Liver (tissue), 9 donors: ENCODE results near the gene UCN2. TPM values are rescaled to one million over a fixed set of nuclear protein-coding genes. Genes with fewer than 3 reads are reported as not detected.

Experiments used
- DNase-seq: peaks from one replicate; pipeline ENCODE4 v3.0.0-alpha.2; 2017; ENCODE audit warnings: low spot score
- H3K27ac ChIP-seq, 2 donors: one replicate each; pipeline ENCODE4 v1.7.0; 2013; ENCODE audit warnings: inconsistent platforms in 2 of 2, low read length in 2 of 2, control low read depth in 1 of 2, low read depth in 1 of 2, mild to moderate bottlenecking in 1 of 2
- H3K27me3 ChIP-seq, 4 donors: one replicate each; pipeline versions ENCODE4 v1.6.1 to v1.7.0; 2013; ENCODE audit warnings: low read length in 3 of 4, inconsistent platforms in 1 of 4, mild to moderate bottlenecking in 1 of 4, moderate library complexity in 1 of 4; ENCODE audit not compliant: control insufficient read depth in 4 of 4, insufficient read depth in 4 of 4
- H3K36me3 ChIP-seq, 4 donors: one replicate each; pipeline versions ENCODE4 v1.6.1 to v1.7.0; 2013; ENCODE audit warnings: low read length in 3 of 4, mild to moderate bottlenecking in 3 of 4, low read depth in 1 of 4, moderate library complexity in 1 of 4; ENCODE audit not compliant: control insufficient read depth in 4 of 4, insufficient read depth in 3 of 4
- H3K4me1 ChIP-seq, 4 donors: one replicate each; pipeline versions ENCODE4 v1.6.1 to v1.7.0; 2013; ENCODE audit warnings: low read length in 3 of 4, mild to moderate bottlenecking in 3 of 4, moderate library complexity in 1 of 4; ENCODE audit not compliant: control insufficient read depth in 4 of 4, insufficient read depth in 4 of 4
- H3K4me3 ChIP-seq, 3 donors: one replicate each; pipeline versions ENCODE4 v1.6.1 to v1.7.0; 2013; ENCODE audit warnings: low read length in 3 of 3, control low read depth in 1 of 3, low read depth in 1 of 3, mild to moderate bottlenecking in 1 of 3
- H3K9ac ChIP-seq, 2 donors: one replicate each; pipeline ENCODE4 v1.7.0; 2013; ENCODE audit warnings: low read length in 2 of 2, mild to moderate bottlenecking in 2 of 2, moderate library complexity in 2 of 2, control low read depth in 1 of 2, low read depth in 1 of 2
- H3K9me3 ChIP-seq, 4 donors: one replicate each; pipeline versions ENCODE4 v1.6.1 to v1.7.0; 2013; ENCODE audit warnings: low read length in 3 of 4; ENCODE audit not compliant: control insufficient read depth in 4 of 4
- EGR1 ChIP-seq, 2 donors: IDR thresholded peaks; 2 replicates each; pipeline ENCODE4 v1.6.1; 2016 to 2018; ENCODE audit warnings: antibody characterized with exemption in 2 of 2, low read depth in 2 of 2
- FOXA1 ChIP-seq: IDR thresholded peaks from 2 replicates; pipeline ENCODE4 v1.6.1; 2016; ENCODE audit warnings: antibody characterized with exemption
- FOXA2 ChIP-seq: IDR thresholded peaks from 2 replicates; pipeline ENCODE4 v1.6.1; 2016; ENCODE audit warnings: antibody characterized with exemption
- GABPA ChIP-seq, 2 donors: IDR thresholded peaks in 1 of 2; conservative IDR thresholded peaks in 1 of 2; 2 replicates each; pipeline ENCODE4 v1.6.1; 2016; ENCODE audit warnings: antibody characterized with exemption in 2 of 2, mild to moderate bottlenecking in 1 of 2, moderate library complexity in 1 of 2
- HNF4A ChIP-seq, 2 donors: conservative IDR thresholded peaks; 2 replicates each; pipeline ENCODE4 v1.6.1; 2016; ENCODE audit warnings: antibody characterized with exemption in 2 of 2, mild to moderate bottlenecking in 2 of 2
- HNF4G ChIP-seq: IDR thresholded peaks from 2 replicates; pipeline ENCODE4 v1.6.1; 2016; ENCODE audit warnings: antibody characterized with exemption
- JUND ChIP-seq, 2 donors: IDR thresholded peaks; 2 replicates each; pipeline ENCODE4 v1.6.1; 2016; ENCODE audit warnings: antibody characterized with exemption in 2 of 2
- NR2F2 ChIP-seq: IDR thresholded peaks from 2 replicates; pipeline ENCODE4 v1.6.1; 2016; ENCODE audit warnings: antibody characterized with exemption
- RAD21 ChIP-seq, 2 donors: IDR thresholded peaks; 2 replicates each; pipeline ENCODE4 v1.6.1; 2016; ENCODE audit warnings: antibody characterized with exemption in 2 of 2, mild to moderate bottlenecking in 2 of 2
- RXRA ChIP-seq, 2 donors: IDR thresholded peaks; 2 replicates each; pipeline ENCODE4 v1.6.1; 2017 to 2018; ENCODE audit warnings: antibody characterized with exemption in 2 of 2, mild to moderate bottlenecking in 1 of 2
- SP1 ChIP-seq: IDR thresholded peaks from 2 replicates; pipeline ENCODE4 v1.6.1; 2018; ENCODE audit warnings: antibody characterized with exemption, mild to moderate bottlenecking
- TAF1 ChIP-seq: conservative IDR thresholded peaks from 2 replicates; pipeline ENCODE4 v1.6.1; 2016; ENCODE audit warnings: antibody characterized with exemption, mild to moderate bottlenecking
- YY1 ChIP-seq: IDR thresholded peaks from 2 replicates; pipeline ENCODE4 v1.6.1; 2016; ENCODE audit warnings: antibody characterized with exemption, mild to moderate bottlenecking
- WGBS: extraction: QIAGEN DNeasy Blood & Tissue Kit; methylation state at CpG from one replicate; pipeline ENCODE4 v1.1.7; 2013; 5-methylcytosine and 5-hydroxymethylcytosine counted together
- polyA plus RNA-seq, 2 donors: library from polyadenylated mRNA; stranded (reverse) in 1 of 2; unstranded in 1 of 2; fragments of 200-250 nt in 1 of 2; fragments of >200 nt in 1 of 2; fragmentation: Nextera tagmentation in 1 of 2; extraction: Ambion mirVana in 1 of 2; gene quantifications; one replicate each; pipeline versions ENCODE4 v1.2.1 to v1.2.3, GENCODE V29; 2013 to 2015
- total RNA-seq, 2 donors: library from RNA; depleted of rRNA; stranded (reverse); fragments of >200 nt; gene quantifications; one replicate each; pipeline ENCODE4 v1.2.3, GENCODE V29; 2014
- TF ChIP-seq, protein P1 (sequence below): IDR thresholded peaks from 2 replicates; pipeline ENCODE4 v1.6.1; 2016; ENCODE audit warnings: antibody characterized with exemption
- TF ChIP-seq, protein P2 (sequence below): IDR thresholded peaks from 2 replicates; pipeline ENCODE4 v1.6.1; 2016; ENCODE audit warnings: antibody characterized with exemption
- TF ChIP-seq, protein P3 (sequence below): IDR thresholded peaks from 2 replicates; pipeline ENCODE4 v1.6.1; 2016; ENCODE audit warnings: antibody characterized with exemption, mild to moderate bottlenecking
- TF ChIP-seq, protein P4 (sequence below): IDR thresholded peaks from 2 replicates; pipeline ENCODE4 v1.6.1; 2016; ENCODE audit warnings: antibody characterized with exemption
- TF ChIP-seq, protein P5 (sequence below): fragments of 150-350 bp; IDR thresholded peaks from 2 replicates; pipeline ENCODE4 v1.5.1; 2017; ENCODE audit warnings: improper control_type of control experiment, low read depth, low read length; ENCODE audit not compliant: missing input control
- donor health status: healthy.
- donor health status: healthy.
- donor health status: healthy.
- donor health status: healthy.
- donor health status: healthy.

UCN2 gene
- total and polyA plus RNA-seq, 4 donors = 0.08 TPM; not detected in 3

DNA sequence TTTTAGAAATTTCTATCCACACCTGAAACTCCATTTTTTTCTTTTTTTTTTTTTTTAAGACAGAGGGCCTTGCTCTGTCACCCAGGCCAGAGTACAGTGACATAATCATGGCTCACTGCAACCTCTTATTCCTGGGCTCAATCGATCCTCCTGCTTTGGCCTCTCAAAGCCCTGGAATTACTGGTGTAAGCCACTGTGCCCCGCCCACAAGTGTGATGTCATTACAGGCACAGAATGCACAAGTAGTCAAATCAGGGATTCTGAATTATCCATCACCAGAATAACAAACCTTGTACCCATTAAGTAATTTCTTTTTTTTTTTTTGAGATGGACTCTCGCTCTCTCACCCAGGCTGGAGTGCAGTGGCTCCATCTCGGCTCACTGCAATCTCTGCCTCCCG, 43.9 kb upstream of the UCN2 start:
- Histone ChIP-seq H3K4me1 (peaks cover 0 to 16% (median 13%) of the 10 kb centered on the region in 4 donors), H3K27me3 (no peaks in the 10 kb centered on the region), H3K9ac (no peak overlapping the region), H3K27ac (no peak overlapping the region), H3K9me3 (no peaks in the 10 kb centered on the region), H3K4me3 (no peak overlapping the region), H3K36me3 (peaks cover 9 to 34% (median 31%) of the 10 kb centered on the region in 4 donors)
- TF ChIP-seq RXRA (IDR thresholded peaks at IDR 0.05) (no peak), HNF4A (conservative IDR thresholded peaks at IDR 0.05) (no peak), GABPA (IDR thresholded peaks at IDR 0.05 in 1 of 2, conservative IDR thresholded peaks at IDR 0.05 in 1 of 2) (no peak)
- TF ChIP-seq, protein P1, sequence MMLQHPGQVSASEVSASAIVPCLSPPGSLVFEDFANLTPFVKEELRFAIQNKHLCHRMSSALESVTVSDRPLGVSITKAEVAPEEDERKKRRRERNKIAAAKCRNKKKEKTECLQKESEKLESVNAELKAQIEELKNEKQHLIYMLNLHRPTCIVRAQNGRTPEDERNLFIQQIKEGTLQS = no peak
- 96% methylated on average over 5 of the region's 5 CpGs for WGBS
- DNase-seq = no peak

DNA sequence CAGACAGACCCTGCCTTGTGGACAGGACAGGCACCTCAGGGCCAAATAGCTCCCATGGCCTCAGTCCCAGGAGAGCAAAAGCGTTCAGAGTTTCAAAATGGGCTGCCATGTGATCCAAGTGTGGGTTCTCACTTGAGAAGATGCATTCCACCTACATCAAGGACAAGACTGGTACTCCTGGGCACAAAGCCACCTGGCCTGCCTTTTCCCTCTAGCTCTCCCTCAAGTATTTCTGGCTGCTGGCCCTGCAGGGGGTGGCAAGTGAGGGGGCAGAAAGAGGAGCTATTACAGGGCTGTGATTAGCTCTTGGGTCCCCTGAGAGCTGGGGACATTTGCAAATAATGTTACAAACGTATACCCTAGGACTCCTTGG, 38.0 kb upstream of the UCN2 start:
- WGBS = 87% methylated on average over 2 of the region's 2 CpGs
- Histone ChIP-seq H3K36me3 (peaks cover 19 to 84% (median 66%) of the 10 kb centered on the region in 4 donors), H3K27me3 (no peaks in the 10 kb centered on the region), H3K9ac (no peak overlapping the region), H3K4me1 (no peaks in the 10 kb centered on the region), H3K9me3 (no peaks in the 10 kb centered on the region), H3K27ac (no peak overlapping the region), H3K4me3 (no peak overlapping the region)
- no peak for TF ChIP-seq JUND (IDR thresholded peaks at IDR 0.05)
- TF ChIP-seq YY1 = no peak
- TF ChIP-seq NR2F2 = no peak
- TF ChIP-seq RAD21 (IDR thresholded peaks at IDR 0.05) = no peak
- TF ChIP-seq, protein P2, sequence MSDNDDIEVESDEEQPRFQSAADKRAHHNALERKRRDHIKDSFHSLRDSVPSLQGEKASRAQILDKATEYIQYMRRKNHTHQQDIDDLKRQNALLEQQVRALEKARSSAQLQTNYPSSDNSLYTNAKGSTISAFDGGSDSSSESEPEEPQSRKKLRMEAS = no peak
- TF ChIP-seq RXRA (IDR thresholded peaks at IDR 0.05) = no peak
- TF ChIP-seq FOXA1 = no peak
- no peak for TF ChIP-seq HNF4G
- TF ChIP-seq FOXA2 = no peak
- TF ChIP-seq, protein P1 = no peak
- TF ChIP-seq, protein P3, sequence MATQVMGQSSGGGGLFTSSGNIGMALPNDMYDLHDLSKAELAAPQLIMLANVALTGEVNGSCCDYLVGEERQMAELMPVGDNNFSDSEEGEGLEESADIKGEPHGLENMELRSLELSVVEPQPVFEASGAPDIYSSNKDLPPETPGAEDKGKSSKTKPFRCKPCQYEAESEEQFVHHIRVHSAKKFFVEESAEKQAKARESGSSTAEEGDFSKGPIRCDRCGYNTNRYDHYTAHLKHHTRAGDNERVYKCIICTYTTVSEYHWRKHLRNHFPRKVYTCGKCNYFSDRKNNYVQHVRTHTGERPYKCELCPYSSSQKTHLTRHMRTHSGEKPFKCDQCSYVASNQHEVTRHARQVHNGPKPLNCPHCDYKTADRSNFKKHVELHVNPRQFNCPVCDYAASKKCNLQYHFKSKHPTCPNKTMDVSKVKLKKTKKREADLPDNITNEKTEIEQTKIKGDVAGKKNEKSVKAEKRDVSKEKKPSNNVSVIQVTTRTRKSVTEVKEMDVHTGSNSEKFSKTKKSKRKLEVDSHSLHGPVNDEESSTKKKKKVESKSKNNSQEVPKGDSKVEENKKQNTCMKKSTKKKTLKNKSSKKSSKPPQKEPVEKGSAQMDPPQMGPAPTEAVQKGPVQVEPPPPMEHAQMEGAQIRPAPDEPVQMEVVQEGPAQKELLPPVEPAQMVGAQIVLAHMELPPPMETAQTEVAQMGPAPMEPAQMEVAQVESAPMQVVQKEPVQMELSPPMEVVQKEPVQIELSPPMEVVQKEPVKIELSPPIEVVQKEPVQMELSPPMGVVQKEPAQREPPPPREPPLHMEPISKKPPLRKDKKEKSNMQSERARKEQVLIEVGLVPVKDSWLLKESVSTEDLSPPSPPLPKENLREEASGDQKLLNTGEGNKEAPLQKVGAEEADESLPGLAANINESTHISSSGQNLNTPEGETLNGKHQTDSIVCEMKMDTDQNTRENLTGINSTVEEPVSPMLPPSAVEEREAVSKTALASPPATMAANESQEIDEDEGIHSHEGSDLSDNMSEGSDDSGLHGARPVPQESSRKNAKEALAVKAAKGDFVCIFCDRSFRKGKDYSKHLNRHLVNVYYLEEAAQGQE = no peak
- no peak for TF ChIP-seq TAF1
- no peak for TF ChIP-seq HNF4A (conservative IDR thresholded peaks at IDR 0.05)
- TF ChIP-seq EGR1 (IDR thresholded peaks at IDR 0.05; ENCODE audit: low read depth in 2 of 2) = no peak
- TF ChIP-seq GABPA (IDR thresholded peaks at IDR 0.05 in 1 of 2, conservative IDR thresholded peaks at IDR 0.05 in 1 of 2) = no peak
- TF ChIP-seq, protein P4, sequence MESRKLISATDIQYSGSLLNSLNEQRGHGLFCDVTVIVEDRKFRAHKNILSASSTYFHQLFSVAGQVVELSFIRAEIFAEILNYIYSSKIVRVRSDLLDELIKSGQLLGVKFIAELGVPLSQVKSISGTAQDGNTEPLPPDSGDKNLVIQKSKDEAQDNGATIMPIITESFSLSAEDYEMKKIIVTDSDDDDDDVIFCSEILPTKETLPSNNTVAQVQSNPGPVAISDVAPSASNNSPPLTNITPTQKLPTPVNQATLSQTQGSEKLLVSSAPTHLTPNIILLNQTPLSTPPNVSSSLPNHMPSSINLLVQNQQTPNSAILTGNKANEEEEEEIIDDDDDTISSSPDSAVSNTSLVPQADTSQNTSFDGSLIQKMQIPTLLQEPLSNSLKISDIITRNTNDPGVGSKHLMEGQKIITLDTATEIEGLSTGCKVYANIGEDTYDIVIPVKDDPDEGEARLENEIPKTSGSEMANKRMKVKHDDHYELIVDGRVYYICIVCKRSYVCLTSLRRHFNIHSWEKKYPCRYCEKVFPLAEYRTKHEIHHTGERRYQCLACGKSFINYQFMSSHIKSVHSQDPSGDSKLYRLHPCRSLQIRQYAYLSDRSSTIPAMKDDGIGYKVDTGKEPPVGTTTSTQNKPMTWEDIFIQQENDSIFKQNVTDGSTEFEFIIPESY = no peak
- TF ChIP-seq, protein P5, sequence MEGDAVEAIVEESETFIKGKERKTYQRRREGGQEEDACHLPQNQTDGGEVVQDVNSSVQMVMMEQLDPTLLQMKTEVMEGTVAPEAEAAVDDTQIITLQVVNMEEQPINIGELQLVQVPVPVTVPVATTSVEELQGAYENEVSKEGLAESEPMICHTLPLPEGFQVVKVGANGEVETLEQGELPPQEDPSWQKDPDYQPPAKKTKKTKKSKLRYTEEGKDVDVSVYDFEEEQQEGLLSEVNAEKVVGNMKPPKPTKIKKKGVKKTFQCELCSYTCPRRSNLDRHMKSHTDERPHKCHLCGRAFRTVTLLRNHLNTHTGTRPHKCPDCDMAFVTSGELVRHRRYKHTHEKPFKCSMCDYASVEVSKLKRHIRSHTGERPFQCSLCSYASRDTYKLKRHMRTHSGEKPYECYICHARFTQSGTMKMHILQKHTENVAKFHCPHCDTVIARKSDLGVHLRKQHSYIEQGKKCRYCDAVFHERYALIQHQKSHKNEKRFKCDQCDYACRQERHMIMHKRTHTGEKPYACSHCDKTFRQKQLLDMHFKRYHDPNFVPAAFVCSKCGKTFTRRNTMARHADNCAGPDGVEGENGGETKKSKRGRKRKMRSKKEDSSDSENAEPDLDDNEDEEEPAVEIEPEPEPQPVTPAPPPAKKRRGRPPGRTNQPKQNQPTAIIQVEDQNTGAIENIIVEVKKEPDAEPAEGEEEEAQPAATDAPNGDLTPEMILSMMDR = no peak
- TF ChIP-seq SP1 = no peak
- no peak for DNase-seq
